NCI-H510A treated with DMSO at 0.1 percent for 48 hours (cell line): ENCODE data around the gene TRIM67.

Source experiments
- DNase-seq: peaks from one replicate; lab custom pipeline; 2025; lab: John Stamatoyannopoulos, UW

TRIM67 gene

GRCh38 chr1:231183639-231184590 lies 22.1 kb downstream of the TRIM67 start:
- no peak for DNase-seq

- no peak for DNase-seq
Measured at GRCh38 chr1:231184891-231185290, 23.0 kb downstream of the TRIM67 start.

- DNase-seq, result no peak
Measured at GRCh38 chr1:231185391-231185790, 23.5 kb downstream of the TRIM67 start.

GRCh38 chr1:231186356-231187115 lies 24.7 kb downstream of the TRIM67 start:
- DNase-seq, result no peak

- DNase-seq, result no peak
Measured at GRCh38 chr1:231187571-231187970, 25.7 kb downstream of the TRIM67 start.

- DNase-seq, result no peak
Measured at GRCh38 chr1:231188072-231188471, 26.2 kb downstream of the TRIM67 start.

- no peak for DNase-seq
Measured at GRCh38 chr1:231188768-231189167, 26.9 kb downstream of the TRIM67 start.

GRCh38 chr1:231189683-231190270 lies 27.9 kb downstream of the TRIM67 start:
- no peak for DNase-seq

- DNase-seq, result no peak
Measured at GRCh38 chr1:231190456-231190855, 28.6 kb downstream of the TRIM67 start.

GRCh38 chr1:231192620-231193163 lies 30.8 kb downstream of the TRIM67 start:
- DNase-seq, result no peak

- no peak for DNase-seq
Measured at GRCh38 chr1:231193710-231194340, 32.0 kb downstream of the TRIM67 start.

GRCh38 chr1:231194476-231194842 lies 32.6 kb downstream of the TRIM67 start:
- no peak for DNase-seq

- no peak for DNase-seq
Measured at GRCh38 chr1:231194843-231195516, 33.1 kb downstream of the TRIM67 start.

- no peak for DNase-seq
Measured at GRCh38 chr1:231196307-231196706, 34.4 kb downstream of the TRIM67 start.

GRCh38 chr1:231196728-231197127 lies 34.9 kb downstream of the TRIM67 start:
- no peak for DNase-seq

GRCh38 chr1:231199868-231200267 lies 38.0 kb downstream of the TRIM67 start:
- no peak for DNase-seq

- DNase-seq, result no peak
Measured at GRCh38 chr1:231200388-231201031, 38.7 kb downstream of the TRIM67 start.

GRCh38 chr1:231201375-231201978 lies 39.6 kb downstream of the TRIM67 start:
- DNase-seq, result no peak

- no peak for DNase-seq
Measured at GRCh38 chr1:231201979-231202633, 40.2 kb downstream of the TRIM67 start.
